Activated gamma-delta T cell treated with Interleukin-2 at 50 U/mL for 16 hours (primary cell): ENCODE data around the gene RGS19.
A peak's percentile ranks its signal among the peaks of the same experiment; 100 is the strongest.
"Not testable (repeated sequence)": the region's sequence is repeated elsewhere in the genome, so short reads cannot be mapped to it uniquely, and the experiment has no call there.

ENCODE experiments used
- DNase-seq: peaks from one replicate; pipeline ENCODE4 v3.0.0-alpha.2; 2020

Gene RGS19

GRCh38 chr20:64079273-64080012 is at the start of gene RGS19:
Gene RGS19, minus strand, starts transcription at chr20:64079518. Its CDS starts 2,632 bp downstream, at chr20:64076886.
- DNase-seq, result peak; percentile 61

GRCh38 chr20:64123517-64123916 is 44.2 kb upstream of the RGS19 start:
- not testable (repeated sequence) for DNase-seq

GRCh38 chr20:64122927-64123326 is 43.6 kb upstream of the RGS19 start:
- DNase-seq, result not testable (repeated sequence)

- no peak for DNase-seq
Measured at GRCh38 chr20:64121586-64121985, 42.3 kb upstream of the RGS19 start.

- no peak for DNase-seq
Measured at GRCh38 chr20:64119681-64120341, 40.5 kb upstream of the RGS19 start.

GRCh38 chr20:64119301-64119680 is 40.0 kb upstream of the RGS19 start:
- no peak for DNase-seq

GRCh38 chr20:64117432-64117777 is 38.1 kb upstream of the RGS19 start:
- not testable (repeated sequence) for DNase-seq

- DNase-seq, result no peak
Measured at GRCh38 chr20:64116541-64117431, 37.5 kb upstream of the RGS19 start.

- no peak for DNase-seq
Measured at GRCh38 chr20:64116016-64116415, 36.7 kb upstream of the RGS19 start.

- DNase-seq, result no peak
Measured at GRCh38 chr20:64115171-64115911, 36.0 kb upstream of the RGS19 start.

- DNase-seq, result no peak
Measured at GRCh38 chr20:64114356-64114971, 35.1 kb upstream of the RGS19 start.

GRCh38 chr20:64113796-64114355 is 34.6 kb upstream of the RGS19 start:
- no peak for DNase-seq

GRCh38 chr20:64113444-64113775 is 34.1 kb upstream of the RGS19 start:
- DNase-seq, result no peak

- no peak for DNase-seq
Measured at GRCh38 chr20:64112691-64113443, 33.5 kb upstream of the RGS19 start.

- no peak for DNase-seq
Measured at GRCh38 chr20:64111841-64112641, 32.7 kb upstream of the RGS19 start.

- DNase-seq, result no peak
Measured at GRCh38 chr20:64110411-64111068, 31.2 kb upstream of the RGS19 start.

- DNase-seq, result no peak
Measured at GRCh38 chr20:64109831-64110391, 30.6 kb upstream of the RGS19 start.

- no peak for DNase-seq
Measured at GRCh38 chr20:64108731-64109681, 29.7 kb upstream of the RGS19 start.
